Mesenchymal stem cell (in vitro differentiated cells and primary cell): ENCODE data around the gene B3GAT1.
"Not testable (repeated sequence)": the region's sequence is repeated elsewhere in the genome, so short reads cannot be mapped to it uniquely, and the experiment has no call there.

Source experiments
- DNase-seq: peaks from one replicate; pipeline ENCODE4 v3.0.0-alpha.2; 2013
- H2AFZ ChIP-seq: one replicate; pipeline ENCODE4 v1.6.1; 2013; ENCODE audit warnings: low read depth, mild to moderate bottlenecking, control low read depth, inconsistent platforms, low read length, moderate library complexity
- H2AK5ac ChIP-seq: 2 replicates; pipeline ENCODE4 v1.6.1; 2013; ENCODE audit warnings: low read length, moderate library complexity, mild to moderate bottlenecking, inconsistent platforms; ENCODE audit not compliant: severe bottlenecking
- H2BK120ac ChIP-seq: one replicate; pipeline ENCODE4 v1.6.1; 2013; ENCODE audit warnings: low read depth, mild to moderate bottlenecking, inconsistent platforms, low read length, moderate library complexity
- H2BK12ac ChIP-seq, 2 experiments: one replicate each; pipeline ENCODE4 v1.6.1; 2013; ENCODE audit warnings: inconsistent platforms in 2 of 2, low read length in 2 of 2, mild to moderate bottlenecking in 2 of 2, moderate library complexity in 2 of 2, control low read depth in 1 of 2
- H2BK15ac ChIP-seq: one replicate; pipeline ENCODE4 v1.6.1; 2013; ENCODE audit warnings: mild to moderate bottlenecking, low read depth, inconsistent platforms; ENCODE audit not compliant: poor library complexity, severe bottlenecking
- H2BK5ac ChIP-seq: 2 replicates; pipeline ENCODE4 v1.6.1; 2013; ENCODE audit warnings: low read depth, mild to moderate bottlenecking, low read length, control low read depth, inconsistent platforms; ENCODE audit not compliant: poor library complexity, severe bottlenecking
- H3K14ac ChIP-seq, 2 experiments: one replicate each; pipeline ENCODE4 v1.6.1; 2013; ENCODE audit warnings: inconsistent platforms in 2 of 2, low read length in 2 of 2, control low read depth in 1 of 2, mild to moderate bottlenecking in 1 of 2, moderate library complexity in 1 of 2
- H3K18ac ChIP-seq, 2 experiments: one replicate each; pipeline ENCODE4 v1.6.1; 2013; ENCODE audit warnings: inconsistent platforms in 2 of 2, low read length in 2 of 2, control low read depth in 1 of 2, low read depth in 1 of 2, mild to moderate bottlenecking in 1 of 2
- H3K23ac ChIP-seq, 2 experiments: one replicate each; pipeline ENCODE4 v1.6.1; 2013; ENCODE audit warnings: inconsistent platforms in 2 of 2, low read length in 2 of 2, mild to moderate bottlenecking in 2 of 2, moderate library complexity in 2 of 2, control low read depth in 1 of 2
- H3K27ac ChIP-seq: 2 replicates; pipeline ENCODE4 v1.5.1; 2013; ENCODE audit warnings: mild to moderate bottlenecking, moderate library complexity, low read length, control low read depth, inconsistent platforms; ENCODE audit not compliant: poor library complexity, severe bottlenecking
- H3K27me3 ChIP-seq, 2 experiments: 2 replicates each; pipeline versions ENCODE4 v1.6.1 to v1.7.0; 2013; ENCODE audit warnings: low read length in 2 of 2, mild to moderate bottlenecking in 2 of 2, moderate library complexity in 2 of 2, control low read depth in 1 of 2, inconsistent platforms in 1 of 2; ENCODE audit not compliant: control insufficient read depth in 1 of 2, insufficient read depth in 1 of 2
- H3K36me3 ChIP-seq, 2 experiments: 2 replicates each; pipeline versions ENCODE4 v1.6.1 to v1.7.0; 2013; ENCODE audit warnings: low read length in 2 of 2, control low read depth in 1 of 2, inconsistent platforms in 1 of 2, low read depth in 1 of 2, mild to moderate bottlenecking in 1 of 2; ENCODE audit not compliant: insufficient read depth in 2 of 2, control insufficient read depth in 1 of 2
- H3K4ac ChIP-seq, 2 experiments: one replicate each; pipeline ENCODE4 v1.6.1; 2013; ENCODE audit warnings: inconsistent platforms in 2 of 2, low read length in 2 of 2, mild to moderate bottlenecking in 2 of 2, moderate library complexity in 2 of 2, control low read depth in 1 of 2, low read depth in 1 of 2
- H3K4me1 ChIP-seq: 2 replicates; pipeline ENCODE4 v1.6.1; 2013; ENCODE audit warnings: low read depth, low read length, control low read depth; ENCODE audit not compliant: control insufficient read depth, insufficient read depth
- H3K4me2 ChIP-seq: 2 replicates; pipeline ENCODE4 v1.6.1; 2013; ENCODE audit warnings: low read length, mild to moderate bottlenecking, inconsistent platforms; ENCODE audit not compliant: poor library complexity, severe bottlenecking
- H3K4me3 ChIP-seq, 2 experiments: 2 replicates each; pipeline versions ENCODE4 v1.5.1 to v1.7.0; 2013; ENCODE audit warnings: low read length in 2 of 2, mild to moderate bottlenecking in 2 of 2, control low read depth in 1 of 2, low read depth in 1 of 2; ENCODE audit not compliant: insufficient read depth in 1 of 2
- H3K79me1 ChIP-seq: replicated peaks from 2 replicates; pipeline ENCODE4 v1.6.1; 2013; ENCODE audit warnings: mild to moderate bottlenecking, control low read depth, low read length, inconsistent platforms; ENCODE audit not compliant: poor library complexity, severe bottlenecking
- H3K9ac ChIP-seq: 2 replicates; pipeline ENCODE4 v1.7.0; 2013; ENCODE audit warnings: mild to moderate bottlenecking, low read length, moderate library complexity
- H3K9me3 ChIP-seq: 2 replicates; pipeline ENCODE4 v1.7.0; 2013; ENCODE audit warnings: mild to moderate bottlenecking, low read length; ENCODE audit not compliant: control insufficient read depth
- H4K8ac ChIP-seq: one replicate; pipeline ENCODE4 v1.6.1; 2013; ENCODE audit warnings: inconsistent platforms, mild to moderate bottlenecking, low read length, moderate library complexity
- H4K91ac ChIP-seq: one replicate; pipeline ENCODE4 v1.6.1; 2013; ENCODE audit warnings: mild to moderate bottlenecking, low read length, inconsistent platforms
- WGBS: methylation state at CpG from one replicate; pipeline ENCODE4 v1.1.7; 2013; ENCODE audit warnings: mixed read lengths; 5-methylcytosine and 5-hydroxymethylcytosine counted together

The B3GAT1 gene

GRCh38 chr11:134444160-134445108, 32.4 kb upstream of the B3GAT1 start:
- H3K4me3 ChIP-seq, H2AFZ ChIP-seq, H3K27me3 ChIP-seq, H3K79me1 ChIP-seq, H2BK12ac ChIP-seq, H3K18ac ChIP-seq, H4K8ac ChIP-seq, H2BK5ac ChIP-seq, H4K91ac ChIP-seq, H2AK5ac ChIP-seq, H3K36me3 ChIP-seq, H3K14ac ChIP-seq, H3K4me1 ChIP-seq, H2BK120ac ChIP-seq, H3K27ac ChIP-seq, H3K4ac ChIP-seq, DNase-seq, H3K9me3 ChIP-seq, H2BK15ac ChIP-seq, H3K23ac ChIP-seq, H3K4me2 ChIP-seq, H3K9ac ChIP-seq: not testable (repeated sequence)
- WGBS, result 74% methylated on average over 16 of the region's 17 CpGs

- Histone ChIP-seq H3K14ac (no peak overlapping the region), H3K36me3 (no peaks in the 10 kb centered on the region), H2AFZ (no peak overlapping the region), H3K18ac (no peak overlapping the region), H3K4me1 (peaks cover 2% of the 10 kb centered on the region), H3K9me3 (peaks cover 6% of the 10 kb centered on the region), H4K8ac (no peak overlapping the region), H3K4ac (no peak overlapping the region), H3K27ac (no peak overlapping the region), H3K27me3 (no peaks in the 10 kb centered on the region), H3K4me2 (no peak overlapping the region), H2AK5ac (no peak overlapping the region), H3K79me1 (no peaks in the 10 kb centered on the region), H2BK15ac (no peak overlapping the region), H2BK12ac (no peak overlapping the region), H2BK5ac (no peak overlapping the region), H3K4me3 (no peak overlapping the region), H2BK120ac (no peak overlapping the region), H4K91ac (no peak overlapping the region), H3K23ac (no peak overlapping the region), H3K9ac (no peak overlapping the region)
- 72% methylated on average over 6 of the region's 6 CpGs for WGBS
- DNase-seq, result no peak
Observed at GRCh38 chr11:134443246-134443645, 31.2 kb upstream of the B3GAT1 start.

DNA sequence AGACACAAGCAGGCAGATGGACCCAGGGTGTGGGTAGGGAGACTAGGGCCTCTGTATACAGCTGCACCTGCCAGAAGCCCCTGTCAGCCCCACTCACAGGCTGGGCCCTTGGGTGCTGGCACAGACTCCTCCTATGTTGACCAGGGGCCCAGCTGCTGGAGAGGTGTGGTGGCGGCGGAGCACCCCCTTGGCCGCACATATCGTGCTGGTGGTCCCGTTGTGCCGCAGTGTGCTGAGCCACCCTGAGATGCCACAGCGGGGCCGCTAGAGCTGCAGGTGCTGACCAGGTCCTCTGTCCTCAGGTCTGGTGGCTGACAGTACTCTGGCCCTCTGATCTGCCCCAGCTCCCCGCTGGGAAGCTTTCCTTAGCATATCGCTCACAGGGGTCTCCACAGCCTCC, 30.2 kb upstream of the B3GAT1 start:
- Histone ChIP-seq H4K91ac (no peak overlapping the region), H3K14ac (no peak overlapping the region), H3K4ac (no peak overlapping the region), H3K27me3 (no peaks in the 10 kb centered on the region), H3K18ac (no peak overlapping the region), H2BK12ac (no peak overlapping the region), H2BK5ac (no peak overlapping the region), H3K27ac (no peak overlapping the region), H3K4me3 (no peak overlapping the region), H4K8ac (no peak overlapping the region), H3K4me1 (peaks cover 2% of the 10 kb centered on the region), H3K36me3 (no peaks in the 10 kb centered on the region), H3K4me2 (no peak overlapping the region), H3K79me1 (no peaks in the 10 kb centered on the region), H3K23ac (no peak overlapping the region), H2AK5ac (no peak overlapping the region), H3K9me3 (peaks cover 6% of the 10 kb centered on the region), H2BK120ac (no peak overlapping the region), H3K9ac (no peak overlapping the region), H2BK15ac (no peak overlapping the region), H2AFZ (no peak overlapping the region)
- 75% methylated on average over 10 of the region's 10 CpGs for WGBS
- DNase-seq, result no peak

DNA sequence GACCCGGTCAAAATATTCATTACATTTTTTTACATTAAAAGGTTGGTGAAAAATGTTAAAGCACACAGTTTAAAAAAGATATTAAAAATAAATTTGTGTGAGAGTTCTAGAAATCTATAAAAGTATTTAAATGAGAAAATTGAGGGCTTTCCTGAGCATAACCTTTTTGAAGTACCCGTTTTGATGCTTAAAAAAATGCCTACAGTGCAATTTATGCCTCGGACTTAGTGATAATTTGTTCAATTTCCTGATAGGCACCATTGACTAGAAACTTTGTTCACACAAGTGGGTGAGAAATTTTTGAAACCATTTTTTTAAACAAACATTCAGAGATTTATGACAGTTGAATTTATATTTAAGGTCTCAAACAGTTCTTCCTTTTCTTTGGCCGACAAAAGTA, 29.7 kb upstream of the B3GAT1 start:
- Histone ChIP-seq H3K4me1 (peaks cover 2% of the 10 kb centered on the region), H4K91ac (no peak overlapping the region), H3K23ac (no peak overlapping the region), H2BK12ac (no peak overlapping the region), H3K36me3 (no peaks in the 10 kb centered on the region), H3K4me2 (no peak overlapping the region), H3K9me3 (peaks cover 6% of the 10 kb centered on the region), H3K18ac (no peak overlapping the region), H4K8ac (no peak overlapping the region), H2AFZ (no peak overlapping the region), H3K27me3 (no peaks in the 10 kb centered on the region), H2BK120ac (no peak overlapping the region), H2BK5ac (no peak overlapping the region), H3K27ac (no peak overlapping the region), H2BK15ac (no peak overlapping the region), H3K4ac (no peak overlapping the region), H3K9ac (no peak overlapping the region), H3K4me3 (no peak overlapping the region), H2AK5ac (no peak overlapping the region), H3K79me1 (no peaks in the 10 kb centered on the region), H3K14ac (no peak overlapping the region)
- WGBS, result 68% methylated on average over 2 of the region's 4 CpGs
- DNase-seq, result no peak
